Measurements from ENCODE around the gene SPECC1.
"Not testable (repeated sequence)": the region's sequence is repeated elsewhere in the genome, so short reads cannot be mapped to it uniquely, and the experiment has no call there.

The SPECC1 gene

DNA sequence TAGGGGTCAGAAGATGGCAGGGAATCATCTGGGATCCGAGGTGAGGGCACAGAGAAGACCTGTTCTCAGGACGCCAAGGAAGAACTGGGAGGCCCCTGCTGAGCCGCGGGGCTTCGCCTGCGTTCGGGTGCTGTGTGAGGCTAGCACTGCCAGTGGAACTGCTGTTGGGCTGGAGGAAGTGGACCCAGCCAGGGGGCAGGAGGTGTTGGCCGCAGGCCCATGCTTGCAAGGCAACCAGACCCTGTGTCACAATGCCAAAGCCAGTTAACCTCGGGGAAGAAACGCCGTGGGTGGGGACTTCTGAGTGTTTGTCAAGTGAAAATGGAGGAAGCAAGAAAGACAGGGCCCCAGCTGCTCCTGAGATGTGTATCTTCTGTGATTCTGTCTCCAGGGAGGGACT lies 272.7 kb downstream of the SPECC1 start:
- no peak for DNase-seq

DNA sequence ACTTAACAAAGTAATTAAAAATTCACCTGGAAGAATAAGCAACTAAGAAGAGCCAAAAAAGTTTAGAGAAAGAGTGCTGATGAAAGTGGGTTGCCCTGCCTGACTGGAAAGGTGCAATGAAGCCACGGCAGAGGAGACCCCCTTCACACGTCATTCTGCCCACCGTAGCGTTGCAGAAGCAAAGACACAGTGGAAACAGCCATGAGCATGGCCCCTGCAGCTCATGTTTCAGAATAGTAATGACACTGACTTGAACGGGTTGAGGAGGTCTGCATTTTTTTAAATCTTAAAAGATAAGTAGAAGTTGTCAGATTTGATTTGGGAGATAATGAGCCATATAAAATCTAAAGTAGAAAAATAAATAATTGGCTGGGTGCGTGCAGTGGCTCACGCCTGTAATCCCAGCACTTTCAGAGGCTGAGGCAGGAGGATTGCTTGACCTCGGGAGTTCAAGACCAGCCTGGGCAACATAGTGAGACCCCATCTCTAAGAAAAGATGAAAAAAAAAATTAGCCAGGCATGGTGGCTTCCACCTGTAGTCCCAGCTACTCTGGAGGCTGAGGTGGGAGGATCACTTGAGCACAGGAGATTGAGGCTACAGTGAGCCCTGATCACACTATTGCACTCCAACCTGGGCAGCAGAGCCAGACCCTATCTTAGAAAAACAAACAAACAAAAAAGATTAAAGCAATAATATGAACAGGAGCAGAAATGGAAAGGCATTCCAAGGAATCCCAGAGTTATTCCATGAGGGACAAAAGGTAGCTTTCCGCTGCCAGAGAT lies 273.6 kb downstream of the SPECC1 start:
- DNase-seq, result no peak

DNA sequence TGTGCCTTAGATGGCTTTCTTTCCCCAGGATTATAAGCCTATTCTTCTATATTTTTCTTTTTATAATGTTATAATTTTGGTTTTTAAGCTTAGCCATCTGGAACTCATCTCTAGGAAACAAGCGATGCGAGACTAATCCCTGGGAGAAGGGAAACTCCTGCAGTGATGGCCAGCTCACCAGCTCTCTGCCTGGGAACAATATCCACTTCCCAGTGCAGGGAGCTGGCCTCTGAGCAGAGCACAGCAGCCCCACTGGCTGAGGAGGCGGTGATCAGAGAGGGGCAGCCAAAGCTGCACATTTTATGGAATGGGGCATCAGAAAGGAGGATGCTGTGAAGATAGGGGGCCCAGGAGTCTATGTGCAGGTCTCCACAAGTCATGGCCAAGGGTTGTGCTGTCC lies 274.9 kb downstream of the SPECC1 start:
- no peak for DNase-seq

DNA sequence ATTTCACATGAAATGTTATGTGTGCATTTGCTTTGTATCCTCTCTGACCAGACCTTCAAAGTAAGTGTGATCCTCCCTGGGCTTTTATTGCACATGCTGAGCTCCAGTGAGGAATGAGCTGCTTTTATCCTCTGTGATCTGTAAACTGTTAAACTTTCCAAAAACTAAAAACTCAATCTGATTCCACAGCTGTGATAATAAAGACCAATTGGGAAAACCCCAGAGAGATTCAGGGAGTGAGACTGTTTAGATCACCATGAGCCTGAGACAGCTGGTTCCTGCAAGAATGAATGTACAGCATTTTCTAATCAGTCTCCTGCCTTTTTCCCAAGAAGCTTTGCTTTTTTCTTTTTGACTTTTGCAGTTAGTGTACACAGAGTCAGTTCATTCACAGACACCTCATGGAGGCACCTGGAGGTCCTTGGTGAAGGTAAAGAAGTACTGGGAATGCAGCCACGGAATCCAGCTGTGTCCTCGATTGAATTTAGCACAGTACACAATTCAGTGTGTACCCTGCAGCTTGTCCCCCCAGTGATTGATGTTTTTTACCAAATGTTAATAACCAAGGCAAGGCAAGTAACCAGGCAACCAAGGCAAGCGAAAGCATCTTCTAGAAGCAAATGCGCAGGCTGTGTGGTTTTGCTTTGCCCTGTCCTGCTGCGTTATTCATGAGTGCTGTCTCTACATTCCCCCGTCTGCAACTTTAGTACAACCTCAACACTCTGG lies 275.6 kb downstream of the SPECC1 start:
- DNase-seq, result no peak

DNA sequence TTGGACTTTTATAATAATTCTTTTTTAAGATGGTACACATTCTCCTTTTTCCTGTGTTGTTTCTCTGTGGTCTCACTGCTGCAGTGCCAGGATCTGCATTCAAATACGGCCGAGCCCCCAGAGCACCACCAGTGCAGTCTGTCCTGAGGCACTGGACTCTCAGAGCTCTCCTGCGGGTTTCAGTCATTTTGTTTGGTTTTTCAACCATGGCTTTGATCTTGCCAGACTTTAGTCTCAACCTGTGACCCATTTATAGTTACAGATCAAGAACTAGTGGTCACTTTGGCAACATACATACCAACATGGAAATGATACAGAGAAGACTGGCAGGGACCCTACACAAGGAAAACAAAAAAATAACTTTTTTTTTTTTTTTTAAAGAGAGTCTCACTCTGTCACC lies 280.8 kb downstream of the SPECC1 start:
- no peak for DNase-seq

DNA sequence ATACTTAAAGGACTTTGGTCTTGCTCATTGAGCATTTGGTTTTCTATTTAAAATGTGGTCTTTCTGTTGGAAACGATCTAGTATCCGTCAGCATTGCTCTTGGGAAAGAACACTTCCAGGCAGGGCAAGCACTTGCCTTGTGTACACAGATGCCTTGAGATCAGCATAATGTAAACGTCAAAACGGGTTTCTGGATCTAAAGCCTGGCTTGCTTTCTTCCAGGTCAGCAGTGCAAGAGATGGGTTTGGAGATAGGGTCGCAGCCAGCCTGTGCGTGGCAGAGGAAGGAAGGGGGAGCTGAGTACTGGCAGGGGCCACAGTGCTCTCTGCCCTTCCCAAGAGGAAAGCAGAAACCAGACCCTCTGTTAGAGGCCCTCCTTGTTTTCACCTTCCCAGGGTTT lies 282.7 kb downstream of the SPECC1 start:
- DNase-seq, result no peak

DNA sequence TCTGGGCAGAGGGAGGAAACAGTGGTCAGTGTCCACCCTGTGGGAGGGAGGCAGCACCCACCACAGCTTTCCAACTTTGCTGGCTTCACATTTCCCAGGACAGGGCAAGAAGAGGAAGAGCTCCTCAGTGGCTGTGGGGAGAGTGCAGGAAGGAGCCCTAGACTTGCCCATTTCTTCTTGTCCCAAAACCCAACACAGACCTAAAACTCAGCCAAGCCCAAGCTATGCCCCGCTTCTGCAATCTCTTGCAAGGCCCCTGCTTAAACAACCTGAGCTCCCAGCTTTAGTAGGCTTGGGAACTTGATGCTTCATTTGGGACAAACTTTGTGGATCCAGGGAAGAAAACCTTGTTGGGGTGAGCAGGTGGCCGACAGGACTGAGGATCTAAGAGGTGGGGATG lies 284.3 kb downstream of the SPECC1 start:
- no peak for DNase-seq

DNA sequence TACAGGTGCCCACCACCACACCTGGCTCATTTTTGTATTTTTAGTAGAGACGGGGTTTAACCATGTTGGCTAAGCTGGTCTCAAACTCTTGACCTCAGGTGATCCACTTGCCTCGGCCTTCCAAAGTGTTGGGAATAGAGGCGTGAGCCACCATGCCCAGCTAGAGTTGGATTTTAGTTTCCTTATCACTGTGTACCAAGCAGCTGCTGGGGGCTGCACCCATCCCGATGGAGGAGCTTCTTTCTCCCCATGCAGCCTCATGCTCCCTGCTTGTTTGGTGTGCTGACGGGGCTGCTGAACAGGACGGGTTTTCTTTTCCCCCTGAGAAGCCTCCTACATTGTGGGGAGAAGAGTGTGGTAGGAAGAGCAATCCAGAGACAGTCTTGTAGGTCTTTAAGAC lies 285.0 kb downstream of the SPECC1 start:
- DNase-seq, result no peak

DNA sequence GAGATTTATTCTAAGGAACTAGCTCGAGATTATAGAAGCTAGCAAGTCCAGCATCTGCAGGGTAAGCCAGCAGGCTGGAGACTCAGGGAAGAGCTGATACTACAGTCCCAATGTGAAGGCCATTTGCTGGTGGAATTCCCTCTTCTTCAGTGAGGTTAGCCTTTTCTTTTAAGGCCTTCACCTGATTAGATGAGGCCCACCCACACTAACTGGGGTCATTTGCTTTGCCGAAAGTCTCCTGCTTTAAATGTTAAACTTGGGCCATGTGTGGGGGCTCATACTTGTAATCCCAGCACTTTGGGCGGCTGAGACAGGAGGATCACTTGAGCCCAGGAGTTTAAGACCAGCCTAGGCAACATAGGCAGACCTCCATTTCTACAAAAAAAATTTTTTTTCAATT lies 289.9 kb downstream of the SPECC1 start:
- no peak for DNase-seq

DNA sequence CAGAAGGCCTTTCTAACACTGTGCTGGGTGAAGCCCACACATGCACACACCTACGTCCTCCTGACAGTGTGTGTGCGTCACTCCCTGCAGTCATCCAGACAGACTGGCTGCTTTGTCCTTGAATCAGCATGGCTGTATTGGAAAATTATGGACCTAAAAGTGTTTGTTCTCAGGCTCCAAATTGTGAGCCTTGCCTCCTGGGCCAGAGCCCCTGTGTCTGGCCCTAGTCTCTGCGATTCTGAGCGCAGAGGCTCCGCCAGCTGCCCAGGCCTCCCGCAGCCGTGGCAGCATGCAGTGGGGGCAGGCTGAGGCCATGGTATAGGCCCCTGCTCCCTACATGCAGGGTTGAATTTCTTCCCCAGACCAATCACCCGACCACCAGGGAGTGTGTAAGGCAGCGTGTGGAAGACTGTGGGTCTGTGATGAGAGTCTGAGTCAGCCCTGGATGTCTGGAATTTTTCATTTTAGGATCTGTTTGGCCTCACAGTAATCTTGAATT lies 291.3 kb downstream of the SPECC1 start:
- DNase-seq, result no peak

DNA sequence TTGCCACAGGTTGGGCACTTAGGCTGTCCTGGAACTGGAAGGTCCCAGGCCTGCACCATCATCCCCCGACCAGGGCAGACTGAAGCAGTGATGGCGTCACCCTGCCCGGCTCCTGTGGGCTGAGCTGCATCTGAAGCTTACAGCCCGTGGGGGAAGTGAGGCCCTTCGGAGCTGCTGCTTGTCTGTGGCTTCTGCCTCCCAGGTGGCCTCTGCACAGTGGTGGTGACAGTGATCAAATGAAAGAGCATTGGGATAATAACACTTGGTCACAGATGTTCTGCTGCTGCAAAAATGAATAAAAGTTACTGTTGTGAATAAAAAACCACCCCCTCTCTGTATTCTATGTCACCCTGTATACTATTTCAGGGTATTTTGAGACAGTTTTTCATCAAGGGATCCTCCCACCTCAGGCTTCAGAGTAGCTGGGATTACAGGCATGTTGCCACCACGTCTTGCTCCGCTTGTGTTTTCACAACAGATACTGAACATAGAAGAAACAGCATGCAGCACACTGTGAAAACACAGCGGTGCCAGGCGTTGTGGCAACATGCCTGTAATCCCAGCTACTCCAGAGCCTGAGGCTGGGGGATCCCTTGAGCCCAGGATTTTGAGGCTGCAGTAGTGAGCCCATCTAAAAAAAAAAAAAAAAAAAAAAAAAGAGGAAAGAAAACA lies 293.2 kb downstream of the SPECC1 start:
- DNase-seq, result no peak

DNA sequence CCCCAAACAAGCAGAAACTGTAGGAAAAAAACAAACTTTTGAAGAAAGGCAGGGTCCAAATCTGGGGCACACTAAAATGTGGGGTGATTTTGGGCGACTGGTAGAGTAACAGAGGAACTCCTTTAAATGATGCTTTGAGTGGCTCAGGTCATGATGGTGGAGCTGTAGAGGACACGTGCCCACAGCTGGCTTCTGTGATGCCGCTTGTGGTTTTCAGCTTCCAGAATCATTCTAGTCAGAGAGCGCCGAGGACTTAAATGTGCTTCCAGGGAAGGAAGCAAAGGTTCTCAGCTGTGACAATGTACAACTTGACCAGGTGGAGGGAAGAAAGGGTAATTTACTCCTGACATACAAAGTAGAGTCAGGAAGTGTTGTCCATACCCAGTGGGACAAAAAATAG lies 295.8 kb downstream of the SPECC1 start:
- no peak for DNase-seq

DNA sequence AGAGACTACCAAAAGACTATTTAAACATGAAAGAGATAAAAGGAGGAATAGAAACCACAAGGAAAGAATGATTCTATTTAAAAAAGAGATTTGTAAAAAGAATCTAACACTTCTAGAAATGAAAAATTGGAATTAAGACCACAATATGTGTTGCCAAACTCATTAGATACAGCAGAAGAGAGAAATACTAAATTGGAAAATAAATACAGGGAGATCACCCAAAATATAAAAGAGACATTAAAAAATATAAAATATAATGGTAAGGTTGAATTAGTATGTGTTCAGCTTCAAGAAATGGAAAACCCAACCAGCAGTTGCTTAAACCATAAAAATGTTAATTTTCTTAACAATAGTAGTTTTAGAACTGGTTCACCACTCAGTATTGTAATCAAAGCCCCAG lies 297.8 kb downstream of the SPECC1 start:
- DNase-seq, result no peak

DNA sequence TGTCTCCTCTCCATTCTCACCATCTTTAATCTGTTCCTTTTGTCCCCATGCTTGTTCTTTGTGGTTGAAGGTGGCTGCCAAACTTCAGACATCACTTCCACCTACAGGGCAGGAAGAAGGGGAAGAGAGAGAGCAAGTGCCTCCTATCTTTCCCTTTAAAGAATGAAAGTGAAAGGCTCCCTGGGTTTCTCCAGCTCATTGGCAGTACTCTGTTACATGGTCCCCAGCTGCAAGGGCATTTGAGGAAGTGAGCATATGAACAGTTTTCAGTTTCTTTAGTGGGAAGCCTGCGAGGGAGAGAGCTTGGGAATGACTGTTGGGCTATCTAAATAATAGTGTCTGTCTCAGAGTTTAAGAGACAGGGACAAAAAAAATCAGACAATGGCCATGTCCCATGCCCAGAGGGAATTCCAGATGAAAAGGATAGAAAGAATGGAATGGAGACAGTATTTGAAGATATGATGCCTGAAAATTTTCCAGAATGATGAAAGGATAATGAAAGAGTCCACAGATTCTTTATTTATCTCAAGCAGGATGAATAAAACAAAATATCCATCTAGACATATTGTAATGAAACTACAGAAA lies 298.3 kb downstream of the SPECC1 start:
- no peak for DNase-seq

DNA sequence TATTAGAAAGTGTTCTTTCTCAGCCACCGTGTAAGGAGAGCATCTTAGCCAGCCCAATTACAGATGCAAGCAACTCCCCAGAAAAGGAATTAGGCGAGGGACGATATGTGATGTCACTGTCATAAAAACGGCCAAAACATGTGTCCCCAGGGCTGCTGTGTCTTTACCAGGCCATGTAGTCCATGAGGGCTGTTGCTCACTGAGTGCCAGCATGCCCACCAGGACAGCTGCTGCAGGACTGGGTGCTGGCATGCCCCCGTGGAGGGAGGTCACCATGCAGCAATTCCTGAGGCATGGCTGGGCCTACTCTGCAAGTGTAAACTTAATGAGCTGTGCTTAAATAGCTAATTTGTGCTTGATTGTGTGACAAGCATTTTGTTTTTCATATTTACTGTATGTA lies 301.3 kb downstream of the SPECC1 start:
- no peak for DNase-seq

DNA sequence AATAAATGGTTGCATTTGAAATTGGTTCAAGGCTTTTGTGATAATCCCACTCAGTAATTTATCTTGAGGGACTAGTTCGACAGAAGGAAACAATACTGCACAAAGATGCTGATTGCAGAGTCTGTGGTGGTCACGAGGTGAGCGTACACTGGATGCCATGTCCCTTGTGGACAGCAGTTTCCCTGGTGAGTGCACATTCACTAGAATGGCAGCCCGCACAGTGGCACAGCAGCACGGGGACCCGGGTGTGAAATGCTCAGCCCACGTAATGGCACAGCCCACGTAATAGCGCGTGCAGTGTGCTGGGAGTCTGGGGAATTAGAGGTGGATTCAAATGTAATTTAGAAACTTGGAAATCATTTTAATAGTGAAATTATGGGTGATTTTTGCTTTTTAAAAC lies 304.1 kb downstream of the SPECC1 start:
- DNase-seq, result no peak

DNA sequence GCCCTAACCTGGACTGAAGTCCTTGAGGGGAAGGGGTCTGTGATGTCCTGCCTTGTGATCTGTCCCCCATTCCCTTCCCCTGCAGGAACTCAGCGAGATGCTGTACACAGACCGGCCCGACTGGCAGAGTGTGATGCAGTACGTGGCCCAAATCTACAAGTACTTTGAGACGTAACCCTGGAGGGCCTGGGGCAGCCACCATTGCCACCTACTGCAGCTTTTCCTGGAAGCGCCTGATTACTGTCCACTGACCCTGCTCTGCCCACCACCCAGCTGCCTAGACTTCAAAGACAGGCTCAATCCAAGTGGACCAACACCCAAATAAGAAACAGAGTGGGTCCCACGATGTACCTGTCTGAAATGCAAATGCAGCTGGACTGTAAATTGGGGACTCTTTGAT lies 304.7 kb downstream of the SPECC1 start:
- DNase-seq, result no peak

DNA sequence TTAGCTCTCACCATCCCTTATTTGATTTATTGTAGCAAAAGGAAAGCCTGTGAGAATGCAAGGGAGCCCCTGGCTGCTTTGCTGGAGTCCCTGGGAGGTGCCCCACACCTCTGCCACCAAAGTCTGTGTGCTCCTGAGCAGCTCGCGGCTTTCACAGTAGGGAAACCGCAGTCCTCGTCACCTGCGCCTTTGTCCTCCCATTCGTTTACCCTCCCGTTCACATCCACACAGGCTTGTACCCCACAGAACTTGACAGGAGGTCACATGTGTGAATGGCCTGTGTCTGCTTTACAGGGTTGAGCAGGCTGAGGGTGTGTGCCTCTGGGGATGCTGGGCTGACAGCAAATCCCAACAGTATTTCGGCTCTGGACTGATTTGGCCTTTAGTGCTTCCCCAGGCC lies 305.7 kb downstream of the SPECC1 start:
- no peak for DNase-seq

DNA sequence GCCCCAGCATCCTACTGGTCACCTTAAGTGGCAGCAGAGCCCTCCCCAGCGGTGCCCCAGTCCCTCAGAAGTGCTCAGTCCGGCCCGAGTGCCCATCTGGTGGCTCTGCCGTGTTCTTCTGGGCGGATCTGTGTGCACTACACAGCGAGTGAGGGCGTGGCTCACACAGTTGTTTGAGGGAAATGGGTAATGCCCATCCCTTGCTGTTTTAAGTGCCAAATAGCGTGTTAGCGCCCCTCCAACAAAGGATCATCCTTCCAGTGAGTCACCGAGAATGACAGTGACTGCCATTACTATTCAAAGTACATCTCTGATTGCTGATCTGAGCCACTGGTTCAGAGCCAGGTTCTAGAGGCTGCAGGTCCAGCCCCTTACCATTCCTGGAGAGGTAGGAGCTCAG lies 306.2 kb downstream of the SPECC1 start:
- DNase-seq, result no peak

DNA sequence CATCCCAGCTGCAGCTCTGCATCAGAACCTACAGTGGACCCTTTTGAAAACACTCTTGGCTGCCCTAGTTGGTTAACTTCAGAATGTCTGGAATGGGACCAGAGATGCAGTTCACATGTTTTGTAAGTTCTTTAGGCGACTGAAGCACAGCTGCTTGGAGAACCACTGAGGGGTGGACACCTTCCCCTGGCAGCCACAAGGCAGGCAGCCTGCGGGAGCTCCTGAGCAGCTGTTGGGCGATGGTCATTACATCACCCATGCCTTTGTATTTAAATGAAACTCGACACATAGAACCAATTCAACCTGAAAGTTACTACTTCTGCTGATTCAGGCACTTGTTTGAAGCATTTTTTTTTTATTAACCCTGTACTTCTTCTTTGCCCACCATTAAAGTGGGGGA lies 306.7 kb downstream of the SPECC1 start:
- no peak for DNase-seq

DNA sequence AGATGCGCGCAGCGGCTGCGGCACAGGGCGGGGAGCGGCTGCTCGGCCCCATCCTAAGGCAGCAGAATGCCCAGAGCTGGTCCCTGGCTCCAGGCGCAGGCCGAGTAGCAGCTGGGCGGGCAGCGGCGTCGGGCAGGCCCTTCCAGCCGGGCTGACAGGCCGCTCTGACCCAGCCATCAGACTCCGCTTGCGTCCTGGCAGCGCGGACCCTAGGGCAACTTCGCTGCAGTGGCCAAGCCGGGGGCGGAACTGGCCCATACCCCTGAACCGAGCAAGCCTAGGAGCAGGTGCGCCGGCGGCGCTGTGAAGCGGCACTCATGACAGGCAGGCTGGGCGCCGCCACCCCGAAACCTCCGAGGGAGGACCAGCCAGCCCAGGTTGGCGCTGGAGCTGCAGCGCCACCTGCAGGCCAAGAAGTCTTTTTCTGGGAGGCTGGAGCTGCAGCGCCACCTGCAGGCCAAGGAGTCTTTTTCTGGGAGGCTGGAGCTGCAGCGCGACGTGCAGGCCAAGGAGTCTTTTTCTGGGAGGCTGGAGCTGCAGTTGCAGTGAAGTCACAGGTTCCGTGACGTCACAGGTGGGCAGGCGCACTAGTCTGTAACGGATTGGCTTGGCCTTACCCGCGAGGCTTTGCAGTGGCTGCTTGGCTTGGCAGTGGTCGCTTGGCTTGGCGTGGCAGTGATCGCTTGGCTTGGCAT lies 311.5 kb downstream of the SPECC1 start:
- DNase-seq, result peak; percentile 77

DNA sequence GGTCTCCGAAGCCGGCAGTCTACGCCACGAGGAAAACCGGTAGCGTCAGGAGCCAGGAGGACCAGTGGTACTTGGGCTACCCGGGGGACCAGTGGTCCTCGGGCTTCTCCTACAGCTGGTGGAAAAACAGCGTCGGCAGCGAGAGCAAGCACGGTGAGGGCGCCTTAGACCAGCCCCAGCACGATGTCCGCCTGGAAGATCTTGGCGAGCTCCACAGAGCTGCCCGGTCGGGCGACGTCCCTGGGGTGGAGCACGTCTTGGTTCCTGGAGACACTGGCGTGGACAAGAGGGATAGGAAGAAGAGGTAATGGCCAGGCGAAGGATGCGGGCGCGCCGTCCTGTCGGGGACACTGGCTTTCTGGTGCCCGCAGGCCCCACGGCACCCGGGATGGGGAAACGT lies 312.2 kb downstream of the SPECC1 start:
- not testable (repeated sequence) for DNase-seq

DNA sequence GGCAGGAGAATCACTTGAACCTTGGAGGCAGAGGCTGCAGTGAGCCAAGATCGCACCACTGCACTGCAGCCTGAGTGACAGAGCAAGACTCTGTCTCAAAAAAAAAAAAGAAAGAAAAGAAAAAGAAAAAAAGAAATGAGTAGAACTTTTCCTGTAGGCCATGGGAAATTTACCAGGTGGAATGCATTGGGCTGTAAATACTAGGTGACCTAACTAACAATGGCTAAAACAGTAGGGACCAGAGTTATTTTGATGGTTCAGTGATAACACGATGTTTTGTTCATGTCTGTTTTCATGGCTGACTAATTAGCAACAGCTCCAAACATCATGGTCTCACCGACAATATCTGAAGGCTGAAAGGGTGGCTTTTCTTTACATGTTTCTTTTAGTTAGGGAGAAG lies 318.6 kb downstream of the SPECC1 start:
- DNase-seq, result not testable (repeated sequence)

All from hematopoietic multipotent progenitor cell treated with erythropoietin and hydrocortisone succinate and interleukin-3 and kit ligand, for 8 days (in vitro differentiated cells).